Lower leg skin (tissue), 3 donors: Measurements from ENCODE around the gene MFGE8.

Experiments used
- POLR2A ChIP-seq, 2 donors: fragments of 450-650 bp; IDR thresholded peaks; one replicate each; pipeline ENCODE4 v1.6.1; 2016 to 2017; ENCODE audit warnings: antibody characterized with exemption in 2 of 2, mild to moderate bottlenecking in 1 of 2, moderate library complexity in 1 of 2
- TF ChIP-seq, protein P1 (sequence below), 3 donors: fragments of 450-650 bp; IDR thresholded peaks; one replicate each; pipeline ENCODE4 v1.5.1; 2016; ENCODE audit warnings: antibody characterized with exemption in 3 of 3, mild to moderate bottlenecking in 3 of 3, moderate library complexity in 2 of 3

DNA sequence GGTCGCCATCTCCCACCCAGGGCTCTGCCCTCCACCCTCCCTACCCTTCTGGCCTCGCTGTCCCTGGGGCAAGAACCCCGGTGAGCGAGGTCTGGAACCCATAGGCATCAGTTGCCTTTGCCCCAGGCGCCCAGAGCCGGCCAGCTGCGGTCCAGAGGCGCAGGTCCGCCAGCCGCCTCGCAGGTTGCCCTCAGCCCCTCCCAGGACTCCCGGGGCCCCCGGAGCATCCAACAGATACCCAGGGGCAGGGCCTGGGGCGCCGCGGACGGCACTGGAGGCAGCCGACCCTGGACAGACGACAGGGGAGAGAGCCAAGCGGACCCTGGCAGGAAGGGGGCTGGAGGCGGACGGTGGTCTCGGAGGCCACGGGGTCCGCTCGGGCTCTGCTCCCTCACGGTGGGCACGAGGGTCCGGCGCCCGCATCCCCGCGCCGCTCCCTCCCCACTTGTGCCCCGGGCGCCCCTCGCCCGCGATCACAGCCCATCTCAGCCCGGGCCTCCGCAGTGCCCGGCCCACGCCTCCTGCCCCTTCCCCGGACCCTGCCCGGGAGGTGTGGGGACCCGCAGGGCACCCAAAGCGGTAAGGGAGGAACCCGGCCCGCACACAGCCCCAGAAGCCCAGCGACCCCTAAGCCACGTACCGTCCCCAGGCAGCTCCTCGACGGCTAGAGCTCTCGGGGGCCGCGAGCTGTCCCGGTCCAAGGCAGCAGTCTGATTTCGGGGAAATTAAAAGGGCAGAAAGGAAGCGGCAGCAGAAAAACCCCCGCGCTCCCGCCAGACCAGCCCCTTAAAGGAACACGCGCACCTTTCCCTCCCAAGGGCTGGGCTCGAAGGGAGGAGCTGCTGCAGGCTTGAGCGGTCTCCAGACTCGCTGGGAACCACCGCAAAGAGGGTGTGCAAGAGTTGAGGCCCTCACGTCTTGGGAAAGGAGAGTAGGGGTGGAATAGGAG, 18.1 kb downstream of the MFGE8 start, which contains the start of gene HAPLN3:
- no peak for TF ChIP-seq POLR2A (IDR thresholded peaks at IDR 0.05)
- TF ChIP-seq, protein P1, sequence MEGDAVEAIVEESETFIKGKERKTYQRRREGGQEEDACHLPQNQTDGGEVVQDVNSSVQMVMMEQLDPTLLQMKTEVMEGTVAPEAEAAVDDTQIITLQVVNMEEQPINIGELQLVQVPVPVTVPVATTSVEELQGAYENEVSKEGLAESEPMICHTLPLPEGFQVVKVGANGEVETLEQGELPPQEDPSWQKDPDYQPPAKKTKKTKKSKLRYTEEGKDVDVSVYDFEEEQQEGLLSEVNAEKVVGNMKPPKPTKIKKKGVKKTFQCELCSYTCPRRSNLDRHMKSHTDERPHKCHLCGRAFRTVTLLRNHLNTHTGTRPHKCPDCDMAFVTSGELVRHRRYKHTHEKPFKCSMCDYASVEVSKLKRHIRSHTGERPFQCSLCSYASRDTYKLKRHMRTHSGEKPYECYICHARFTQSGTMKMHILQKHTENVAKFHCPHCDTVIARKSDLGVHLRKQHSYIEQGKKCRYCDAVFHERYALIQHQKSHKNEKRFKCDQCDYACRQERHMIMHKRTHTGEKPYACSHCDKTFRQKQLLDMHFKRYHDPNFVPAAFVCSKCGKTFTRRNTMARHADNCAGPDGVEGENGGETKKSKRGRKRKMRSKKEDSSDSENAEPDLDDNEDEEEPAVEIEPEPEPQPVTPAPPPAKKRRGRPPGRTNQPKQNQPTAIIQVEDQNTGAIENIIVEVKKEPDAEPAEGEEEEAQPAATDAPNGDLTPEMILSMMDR (IDR thresholded peaks at IDR 0.05), result no peak
